GM18519 (cell line): ENCODE results near the gene PCP4L1.
"Not testable (repeated sequence)": the region's sequence is repeated elsewhere in the genome, so short reads cannot be mapped to it uniquely, and the experiment has no call there.

Experiments used
- ATAC-seq: cut with Tn5 transposase; IDR thresholded peaks from one replicate; pipeline ENCODE4 v1.9.1; 2021; ENCODE audit warnings: mild to moderate bottlenecking, moderate library complexity; ENCODE audit not compliant: unreplicated experiment, low FRiP score

The PCP4L1 gene

DNA sequence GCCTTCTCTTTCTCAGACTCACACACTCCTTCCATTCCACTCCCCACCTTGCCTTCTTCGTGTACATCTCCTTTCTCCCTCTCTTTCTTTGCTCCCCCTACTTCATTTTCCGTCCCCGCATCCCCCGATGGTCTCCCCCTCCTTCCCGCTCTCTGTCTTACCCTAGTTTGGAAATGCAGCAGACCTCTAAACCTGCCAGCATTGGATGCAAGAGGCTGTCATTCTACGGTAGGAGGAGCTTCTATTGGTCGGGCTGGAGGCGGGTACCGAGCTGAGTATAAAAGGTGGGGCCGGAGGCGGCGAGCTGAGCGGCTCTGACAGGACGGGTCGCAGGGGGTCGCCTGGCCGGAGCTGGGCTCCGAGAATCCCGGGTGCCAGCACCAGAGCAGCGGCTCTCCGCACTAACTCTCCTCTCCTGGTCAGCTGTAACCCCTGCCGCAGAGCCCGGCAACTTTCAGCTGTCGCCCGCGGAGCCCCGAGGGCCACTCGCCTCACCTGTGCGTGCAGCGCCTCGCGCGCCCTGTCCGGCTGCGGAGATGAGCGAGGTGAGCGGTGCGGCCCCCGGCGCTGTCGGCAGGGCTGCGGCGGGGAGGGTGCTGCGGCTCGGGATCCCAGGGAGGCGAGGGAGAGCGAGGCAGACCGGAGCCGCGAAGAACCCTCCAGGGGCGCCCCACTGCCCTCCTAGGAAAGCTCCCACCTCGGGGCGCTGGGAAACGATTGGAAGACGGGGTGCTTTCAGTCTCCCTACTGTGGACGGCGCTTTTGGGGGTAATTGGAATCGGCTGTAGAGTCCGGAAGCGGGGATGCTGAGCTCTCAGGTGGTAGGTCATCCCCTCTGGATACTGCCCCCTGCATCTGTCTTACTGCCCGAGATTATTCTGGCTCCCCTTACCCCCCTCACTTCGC is at the start of gene PCP4L1:
PCP4L1 (plus strand) TSS at position 307 of the 906 bp plus-strand sequence; CDS start at position 537, 230 bp downstream.
- ATAC-seq: no peak

DNA sequence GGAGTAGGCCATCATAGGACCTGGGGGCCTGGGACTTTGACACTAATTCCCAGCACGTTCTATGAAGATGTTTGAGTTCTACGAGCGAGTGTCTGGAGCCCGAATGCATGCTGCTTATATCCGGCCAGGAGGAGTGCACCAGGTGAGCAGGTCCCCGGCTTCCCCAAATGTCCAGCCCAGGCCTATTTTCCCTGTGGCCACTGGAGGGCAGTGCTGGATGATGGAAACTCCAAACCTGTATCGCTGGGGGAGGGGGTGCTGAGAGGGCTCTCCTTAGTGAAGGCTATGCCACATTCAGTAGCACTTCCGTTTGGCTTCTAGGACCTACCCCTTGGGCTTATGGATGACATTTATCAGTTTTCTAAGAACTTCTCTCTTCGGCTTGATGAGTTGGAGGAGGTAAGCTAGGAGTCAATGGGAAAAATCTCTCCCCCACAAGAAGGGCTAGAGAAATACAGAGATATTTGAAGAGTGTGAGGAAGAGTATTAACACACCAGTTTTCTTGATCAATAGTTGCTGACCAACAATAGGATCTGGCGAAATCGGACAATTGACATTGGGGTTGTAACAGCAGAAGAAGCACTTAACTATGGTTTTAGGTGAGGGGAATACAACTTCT is 48.6 kb upstream of the PCP4L1 start:
- ATAC-seq: no peak

DNA sequence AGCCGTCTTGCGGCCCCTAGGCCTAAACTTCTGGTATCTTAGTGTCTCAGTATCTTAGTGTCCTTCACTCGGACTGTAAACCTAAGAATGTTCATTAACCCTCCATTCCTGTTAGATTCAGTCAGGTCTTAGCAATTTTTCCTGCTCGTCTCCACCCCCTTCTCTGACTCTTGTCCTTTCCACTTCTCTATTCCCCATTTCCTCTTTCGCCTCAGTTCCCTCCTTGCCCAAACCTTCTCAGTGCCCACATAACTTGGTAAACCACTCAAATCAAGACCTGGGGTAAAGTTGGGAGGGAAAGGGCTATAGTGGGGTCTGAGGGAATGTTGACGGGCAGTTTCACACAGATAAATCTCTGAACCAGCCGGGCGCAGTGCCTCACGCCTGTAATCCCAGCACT is 44.2 kb upstream of the PCP4L1 start:
- ATAC-seq: no peak

DNA sequence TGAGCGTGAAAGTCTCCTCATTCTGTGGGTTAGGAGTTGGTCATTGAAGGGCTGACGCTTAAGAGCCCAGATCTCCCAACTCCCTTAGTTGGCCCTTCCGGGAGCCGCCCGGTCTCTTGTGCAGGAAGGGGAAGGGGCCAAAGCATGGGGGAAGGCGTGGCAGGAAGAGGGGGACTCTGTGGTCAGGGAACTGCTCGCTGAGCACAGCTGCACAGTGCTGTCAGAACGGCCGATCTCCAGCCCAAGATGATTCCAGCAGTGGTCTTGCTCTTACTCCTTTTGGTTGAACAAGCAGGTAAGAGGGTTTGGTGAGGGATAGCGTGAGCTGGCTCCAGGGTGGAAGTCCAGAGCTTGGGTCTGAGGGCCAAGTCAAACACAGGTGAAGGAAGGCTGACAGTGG is 43.5 kb upstream of the PCP4L1 start, which contains the start of gene FCER1G:
FCER1G (plus strand) TSS at position 220 of the 400 bp plus-strand sequence; CDS start at position 247, 27 bp downstream.
- ATAC-seq: no peak

DNA sequence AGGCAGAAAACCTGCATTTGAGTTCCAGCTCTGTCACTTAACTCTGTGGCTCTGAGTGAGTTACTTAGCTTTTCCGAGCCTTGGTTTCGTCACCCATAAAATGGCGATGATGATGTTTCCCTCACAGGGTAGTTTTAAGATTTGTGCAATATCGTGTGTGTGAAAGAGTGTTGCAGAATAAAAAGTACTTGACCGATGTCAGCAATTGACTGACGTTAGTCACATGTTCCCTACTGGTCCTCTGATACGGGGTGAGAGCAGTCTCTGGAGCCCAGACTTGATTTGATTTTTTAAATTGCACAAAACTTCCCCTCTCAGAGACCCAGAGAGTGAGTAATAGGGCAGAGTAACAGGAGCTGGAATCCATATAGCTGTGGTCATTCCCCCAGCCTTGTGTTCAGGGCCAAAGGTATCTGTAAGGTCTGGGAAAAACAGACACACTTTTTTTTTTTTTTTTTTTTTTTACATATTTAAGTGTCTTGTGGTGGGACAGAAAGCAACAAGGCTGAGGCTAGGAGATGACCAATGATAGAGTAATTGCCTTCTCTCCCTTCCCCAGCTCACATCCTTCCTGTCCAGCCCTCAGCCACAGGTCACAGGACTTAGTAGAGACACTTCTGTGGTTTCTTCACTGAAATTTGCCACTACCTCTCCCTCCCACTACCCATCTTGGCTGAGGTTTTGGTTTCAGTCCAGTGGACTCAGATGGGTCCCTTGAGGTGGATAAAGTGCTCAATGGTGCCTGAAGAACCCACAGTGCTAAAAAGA is 41.4 kb upstream of the PCP4L1 start:
- ATAC-seq: no peak

DNA sequence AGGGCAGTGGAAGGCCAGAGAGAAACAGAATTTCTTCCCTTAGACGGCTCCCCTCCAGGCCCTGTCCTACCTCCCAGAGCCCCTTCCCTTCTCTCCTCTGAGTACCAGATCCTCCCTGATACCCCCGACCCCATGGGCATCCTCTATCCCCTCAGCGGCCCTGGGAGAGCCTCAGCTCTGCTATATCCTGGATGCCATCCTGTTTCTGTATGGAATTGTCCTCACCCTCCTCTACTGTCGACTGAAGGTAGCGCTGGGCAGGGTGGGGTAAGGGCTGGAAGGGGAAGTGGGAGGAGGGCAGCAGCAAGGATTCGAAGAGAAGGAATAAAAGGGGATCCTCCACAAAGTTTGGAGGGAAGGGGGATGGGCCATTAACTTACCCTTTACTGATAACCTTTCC is 40.7 kb upstream of the PCP4L1 start:
- no peak for ATAC-seq

DNA sequence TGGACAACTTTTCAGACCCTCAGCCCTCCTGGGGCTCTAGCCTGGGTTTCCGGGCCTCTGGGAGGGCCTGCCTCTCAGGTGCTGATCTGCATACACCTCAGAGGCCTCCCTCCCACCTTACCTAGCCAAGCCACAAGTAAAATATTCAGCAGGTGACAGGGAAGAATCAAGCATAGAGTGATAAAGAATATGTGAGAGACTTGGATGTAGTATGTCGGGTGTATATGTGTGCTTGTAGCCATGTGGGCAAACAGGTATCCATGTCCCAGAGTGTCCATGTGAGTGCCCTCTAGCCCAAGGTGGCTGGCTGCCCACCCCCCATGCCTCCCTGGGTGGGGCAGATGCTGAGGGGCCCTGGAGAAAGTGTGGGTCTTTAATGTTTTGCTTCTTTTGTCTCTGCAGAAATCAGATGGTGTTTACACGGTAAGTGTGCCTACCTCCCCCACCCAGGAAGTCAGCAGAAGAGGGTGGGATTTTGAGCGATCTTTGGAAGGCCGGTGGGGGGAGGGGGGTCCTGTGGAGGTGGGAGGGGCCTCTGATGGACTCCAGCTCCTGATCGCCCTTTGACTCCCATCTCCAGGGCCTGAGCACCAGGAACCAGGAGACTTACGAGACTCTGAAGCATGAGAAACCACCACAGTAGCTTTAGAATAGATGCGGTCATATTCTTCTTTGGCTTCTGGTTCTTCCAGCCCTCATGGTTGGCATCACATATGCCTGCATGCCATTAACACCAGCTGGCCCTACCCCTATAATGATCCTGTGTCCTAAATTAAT is 40.1 kb upstream of the PCP4L1 start:
- no peak for ATAC-seq

DNA sequence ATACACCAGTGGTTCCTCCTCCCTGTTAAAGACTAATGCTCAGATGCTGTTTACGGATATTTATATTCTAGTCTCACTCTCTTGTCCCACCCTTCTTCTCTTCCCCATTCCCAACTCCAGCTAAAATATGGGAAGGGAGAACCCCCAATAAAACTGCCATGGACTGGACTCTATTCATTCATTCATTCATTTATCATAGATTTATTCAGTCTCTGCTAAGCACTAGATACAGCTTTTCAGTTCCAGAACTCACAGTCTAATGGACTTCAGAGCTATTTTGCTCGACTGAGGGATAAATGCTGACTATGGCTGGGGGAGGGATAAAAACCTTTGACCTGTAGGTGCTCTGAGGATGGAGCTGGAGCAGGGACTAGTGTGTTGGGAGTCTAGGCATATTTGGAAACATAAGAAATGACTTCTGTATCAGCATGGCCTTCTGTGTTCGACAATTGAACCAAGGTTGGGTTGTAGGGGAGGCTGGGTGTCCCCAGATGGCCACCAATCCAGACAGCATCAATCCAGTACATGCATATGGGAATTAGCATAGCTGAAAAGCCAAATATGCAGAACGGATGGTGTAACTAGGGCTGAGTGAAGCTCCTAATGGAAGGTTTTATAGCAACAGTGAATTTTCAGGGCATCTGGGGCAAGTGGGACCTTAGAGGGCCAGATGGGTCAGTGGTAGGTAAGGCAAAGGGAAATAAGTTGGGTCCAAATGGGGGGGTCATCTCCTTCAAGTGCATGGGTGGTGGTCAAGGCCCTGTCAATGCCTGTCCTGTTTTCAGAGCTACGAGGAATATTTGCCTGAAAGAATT is 39.3 kb upstream of the PCP4L1 start:
- ATAC-seq: no peak

DNA sequence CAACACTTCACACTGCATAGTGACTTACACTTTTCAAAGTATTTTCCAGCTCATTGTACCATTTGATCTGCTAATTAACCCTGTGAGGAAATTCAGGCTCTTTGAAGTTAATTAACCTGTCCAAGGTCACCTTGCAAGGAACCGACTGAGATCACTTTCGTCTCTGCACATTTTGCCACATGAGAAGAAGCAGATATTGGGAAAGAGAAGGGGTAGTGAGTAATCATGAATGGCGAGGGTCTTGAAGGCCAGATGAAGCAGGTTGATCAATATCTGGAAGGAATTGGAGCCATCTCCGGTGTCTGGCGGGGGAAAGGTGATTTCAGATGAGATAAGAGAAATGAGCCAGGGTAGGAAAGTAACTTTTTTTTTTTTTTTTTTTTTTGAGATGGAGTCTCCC is 38.5 kb upstream of the PCP4L1 start:
- ATAC-seq: no peak

DNA sequence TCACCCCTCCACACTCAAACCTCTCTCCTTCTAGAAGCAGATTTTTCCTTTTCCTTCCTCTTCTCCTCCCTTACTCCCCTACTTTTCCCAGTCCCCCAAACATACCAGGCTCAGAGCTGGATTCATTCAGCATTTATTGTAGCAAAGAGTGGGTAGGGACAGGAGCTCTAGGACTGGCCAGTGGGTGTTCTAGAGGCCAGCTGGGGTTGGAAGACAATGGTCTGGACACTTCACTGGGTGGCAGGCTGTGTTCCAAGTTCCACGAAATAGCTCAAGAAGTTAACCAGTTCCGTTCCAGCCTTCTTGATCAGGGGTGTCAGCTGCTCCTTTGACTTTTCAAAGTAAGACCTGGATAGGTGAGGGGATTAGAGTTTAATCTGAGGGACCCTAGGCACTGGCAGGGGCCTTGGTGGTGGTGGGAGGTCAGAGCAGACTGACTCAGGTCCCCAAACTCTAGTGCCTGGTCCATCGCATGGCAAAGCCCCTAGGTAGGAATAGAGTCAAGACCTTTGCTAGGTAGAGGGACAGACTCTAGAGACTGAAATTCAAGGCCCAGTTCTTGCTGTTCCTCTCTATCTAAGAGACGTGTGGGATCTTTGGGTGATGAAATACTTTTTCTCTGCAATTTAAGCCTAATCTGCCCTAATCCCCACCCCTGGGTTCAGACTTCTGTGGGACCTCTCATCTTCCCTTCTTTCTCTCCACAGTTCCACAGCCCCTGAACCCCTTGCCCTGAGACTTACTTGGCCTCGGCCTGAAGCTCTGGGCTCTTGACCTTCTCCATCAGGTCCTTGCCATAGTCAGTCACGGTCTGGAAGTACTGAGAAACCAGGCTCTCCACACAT is 36.1 kb upstream of the PCP4L1 start:
- no peak for ATAC-seq

DNA sequence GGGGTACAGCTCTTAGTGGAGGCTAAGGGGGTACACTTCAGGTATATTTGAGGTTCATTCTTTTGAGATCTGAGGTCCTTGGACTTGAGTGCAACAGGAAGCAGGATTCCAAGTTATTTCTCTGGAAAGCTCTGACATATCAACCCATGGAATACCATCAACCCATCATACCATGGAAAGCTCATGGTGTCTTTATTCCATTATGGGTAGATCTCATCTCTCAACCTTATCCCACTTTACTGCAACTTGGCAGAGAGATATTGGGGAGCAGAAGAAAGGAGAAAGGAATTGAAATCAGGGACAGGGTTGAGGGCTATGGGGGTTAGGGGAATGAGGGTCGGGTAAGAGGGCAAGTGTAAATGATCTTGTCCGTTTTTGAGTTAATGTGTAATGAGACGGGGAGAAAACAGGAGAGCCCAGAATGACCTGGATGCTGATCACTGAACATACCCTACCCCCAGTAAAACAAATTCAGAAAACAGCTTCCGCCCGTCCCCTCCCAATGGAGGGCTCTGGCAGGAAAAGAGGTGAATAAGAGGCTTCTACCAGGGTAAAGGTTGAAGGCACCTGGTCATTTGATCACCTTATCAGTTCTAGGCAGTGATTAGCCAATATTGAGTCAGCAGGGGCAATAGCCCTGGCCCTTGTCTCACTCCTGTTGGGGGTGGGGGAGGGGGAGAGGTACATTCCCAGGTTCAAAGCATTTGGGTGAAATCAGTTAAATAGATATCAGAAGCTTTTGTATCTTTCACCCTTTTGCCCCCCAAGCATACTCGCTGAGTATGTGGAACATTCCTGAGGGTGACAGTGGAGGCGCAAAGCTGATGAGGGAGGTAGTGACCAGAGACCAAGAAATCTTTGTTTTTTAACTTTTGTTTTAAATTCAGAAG is 34.5 kb upstream of the PCP4L1 start:
- ATAC-seq: no peak

DNA sequence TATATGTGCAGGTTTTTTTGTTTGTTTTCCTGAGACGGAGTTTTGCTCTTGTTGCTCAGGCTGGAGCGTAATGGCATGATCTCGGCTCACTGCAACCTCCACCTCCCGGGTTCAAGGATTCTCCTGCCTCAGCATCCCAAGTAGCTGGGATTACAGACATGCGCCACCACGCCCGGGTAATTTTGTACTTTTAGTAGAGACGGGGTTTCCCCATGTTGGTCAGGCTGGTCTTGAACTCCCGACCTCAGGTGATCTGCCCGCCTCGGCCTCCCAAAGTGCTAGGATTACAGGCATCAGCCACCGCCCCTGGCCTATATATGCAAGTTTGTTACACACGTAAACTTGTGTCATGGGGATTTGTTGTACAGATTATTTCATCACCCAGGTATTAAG is 33.9 kb upstream of the PCP4L1 start:
- ATAC-seq: not testable (repeated sequence)

DNA sequence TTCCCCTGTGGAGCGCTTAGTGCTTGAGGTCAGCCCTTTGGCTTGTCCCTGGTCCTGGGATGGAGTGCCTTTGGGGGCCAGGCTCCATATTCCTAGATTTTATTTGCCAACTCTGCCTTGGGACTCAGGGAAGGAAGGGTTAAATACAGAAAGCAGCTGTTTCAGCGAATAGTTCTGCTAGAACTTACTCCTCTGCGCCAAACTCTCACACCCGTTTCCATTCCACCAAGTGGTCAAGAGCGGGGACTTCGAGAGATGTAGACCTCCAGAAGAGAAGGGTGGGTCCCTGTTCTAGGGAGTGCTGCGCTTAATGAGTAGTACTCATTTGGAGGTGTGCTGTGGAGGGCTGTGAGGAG is 33.4 kb upstream of the PCP4L1 start:
- ATAC-seq: no peak

DNA sequence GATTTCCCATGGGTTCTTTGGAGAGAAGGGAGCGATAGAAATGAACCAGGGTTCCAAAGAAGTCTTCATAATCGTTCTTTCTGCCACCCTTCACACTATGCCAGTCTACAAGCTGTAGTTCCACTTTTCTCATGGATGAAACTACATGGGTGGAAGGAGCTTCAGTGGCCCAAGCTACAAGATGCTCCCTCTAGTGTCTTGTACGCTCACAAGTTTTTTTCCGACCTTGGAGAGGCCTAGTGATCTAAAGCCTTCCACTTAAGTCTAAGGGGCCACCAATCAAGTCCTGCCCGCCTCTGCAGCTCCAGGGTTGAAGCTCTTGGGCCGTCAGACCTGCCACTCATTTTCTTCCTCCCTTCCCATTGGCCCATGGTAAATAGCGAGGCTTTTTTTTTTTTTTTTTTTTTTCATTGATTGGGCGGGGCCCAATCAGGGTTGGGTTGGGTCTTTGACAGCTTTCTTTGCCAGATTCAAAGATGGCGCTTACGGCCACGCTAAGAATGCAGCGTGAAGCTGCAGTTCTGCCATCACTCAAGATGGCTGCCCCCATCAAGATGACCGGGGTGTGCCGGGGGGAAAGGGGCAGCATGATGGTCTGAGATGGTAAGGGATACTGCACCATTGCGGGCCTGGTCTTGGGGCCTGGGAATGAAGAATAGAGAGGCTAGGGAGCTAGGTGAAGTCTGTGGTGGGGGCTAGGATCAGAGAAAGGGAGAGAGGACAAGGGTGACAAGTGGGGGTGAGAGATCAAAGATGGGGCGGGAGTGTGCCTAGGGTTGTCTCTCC is 32.8 kb upstream of the PCP4L1 start, which contains the start of gene TOMM40L:
TOMM40L (plus strand) TSS at position 527 of the 786 bp plus-strand sequence. CDS start 430 bp downstream, outside the sequence.
- ATAC-seq: peak; percentile 83

DNA sequence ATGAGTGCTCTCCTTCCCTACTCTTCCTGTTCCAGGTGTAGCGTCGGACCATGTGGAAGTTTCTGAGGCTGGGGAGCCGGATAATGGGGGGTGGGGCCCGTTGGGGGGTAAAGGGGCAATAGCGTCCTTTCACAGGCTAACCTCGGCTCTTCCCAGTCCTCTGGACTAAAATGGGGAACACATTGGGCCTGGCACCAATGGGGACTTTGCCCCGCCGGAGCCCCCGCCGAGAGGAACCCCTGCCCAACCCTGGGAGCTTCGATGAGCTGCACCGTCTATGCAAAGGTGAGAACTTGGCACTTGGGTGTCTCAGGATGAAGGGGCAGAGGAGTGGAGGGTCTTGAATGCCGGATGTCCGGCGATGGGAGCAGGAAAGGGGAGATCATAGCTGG is 32.2 kb upstream of the PCP4L1 start:
- ATAC-seq: no peak

DNA sequence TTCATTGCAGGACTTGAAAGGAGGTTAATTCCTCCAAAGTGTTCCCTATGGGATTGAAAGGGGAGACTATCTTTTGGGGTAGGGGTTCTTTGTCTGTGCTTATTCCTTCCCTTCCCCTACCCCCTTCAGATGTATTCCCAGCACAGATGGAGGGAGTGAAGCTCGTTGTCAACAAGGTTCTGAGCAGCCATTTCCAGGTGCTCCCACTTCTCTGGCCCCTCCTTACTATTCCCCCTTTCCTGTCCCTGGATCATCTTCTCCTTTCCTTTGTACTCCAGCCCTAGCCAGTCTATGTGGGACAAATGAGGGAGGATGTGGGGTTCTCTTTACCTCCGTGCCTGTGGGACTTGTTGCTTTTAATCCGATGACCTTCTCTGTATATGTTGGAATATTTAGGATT is 31.8 kb upstream of the PCP4L1 start:
- ATAC-seq: no peak
